ENCODE measurements around the gene STRA6.

The STRA6 gene

GRCh38 chr15:74131628-74132413 is 70.8 kb downstream of the STRA6 start:
- DNase-seq (ENCODE audit: low spot score): no peak

- DNase-seq (ENCODE audit: low spot score): no peak
These were observed 71.5 kb downstream of the STRA6 start for GRCh38 chr15:74130849-74131627.

- no peak for DNase-seq (ENCODE audit: low spot score)
These were observed 72.3 kb downstream of the STRA6 start, which contains the start of gene ISLR2 for GRCh38 chr15:74130155-74130848. Gene ISLR2 (plus strand): TSS chr15:74130586. CDS start chr15:74132755, 2,169 bp downstream.

GRCh38 chr15:74129586-74130154 is 72.9 kb downstream of the STRA6 start:
- DNase-seq (ENCODE audit: low spot score): no peak
